Trophoblast cell (in vitro differentiated cells and primary cell): ENCODE results near the gene SLC29A2. TPM values are rescaled to one million over a fixed set of nuclear protein-coding genes. Genes with fewer than 3 reads are reported as not detected.
A peak's percentile ranks its signal among the peaks of the same experiment; 100 is the strongest.

Experiments used
- DNase-seq, 2 donors: peaks; one replicate each; pipeline ENCODE4 v3.0.0-alpha.2; 2016
- H2AFZ ChIP-seq: 2 replicates; pipeline ENCODE4 v1.6.1; 2013; ENCODE audit warnings: low read length, moderate library complexity, mild to moderate bottlenecking; ENCODE audit not compliant: insufficient read depth, poor library complexity
- H2AK5ac ChIP-seq: 2 replicates; pipeline ENCODE4 v1.6.1; 2013; ENCODE audit warnings: mild to moderate bottlenecking, low read length
- H2BK120ac ChIP-seq: 2 replicates; pipeline ENCODE4 v1.6.1; 2013; ENCODE audit warnings: low read length, mild to moderate bottlenecking, moderate library complexity; ENCODE audit not compliant: insufficient read depth, poor library complexity
- H2BK12ac ChIP-seq: 2 replicates; pipeline ENCODE4 v1.6.1; 2013; ENCODE audit warnings: mild to moderate bottlenecking, low read length, moderate library complexity
- H2BK5ac ChIP-seq: 2 replicates; pipeline ENCODE4 v1.6.1; 2013; ENCODE audit warnings: low read length, low read depth, moderate library complexity, mild to moderate bottlenecking; ENCODE audit not compliant: poor library complexity
- H3K14ac ChIP-seq: 2 replicates; pipeline ENCODE4 v1.6.1; 2013; ENCODE audit warnings: mild to moderate bottlenecking, low read length
- H3K18ac ChIP-seq: 2 replicates; pipeline ENCODE4 v1.6.1; 2013; ENCODE audit warnings: mild to moderate bottlenecking, low read length
- H3K23ac ChIP-seq: 2 replicates; pipeline ENCODE4 v1.6.1; 2013; ENCODE audit warnings: low read length
- H3K27ac ChIP-seq: 2 replicates; pipeline ENCODE4 v1.5.1; 2013; ENCODE audit warnings: low read depth, mild to moderate bottlenecking, inconsistent platforms, low read length, moderate library complexity
- H3K27me3 ChIP-seq: 2 replicates; pipeline ENCODE4 v1.6.1; 2013; ENCODE audit warnings: inconsistent platforms, mild to moderate bottlenecking, low read length, moderate library complexity; ENCODE audit not compliant: insufficient read depth
- H3K36me3 ChIP-seq, 2 experiments: 1 replicate in 1 of 2; 2 replicates in 1 of 2; pipeline ENCODE4 v1.6.1; 2013; ENCODE audit warnings: low read length in 2 of 2, mild to moderate bottlenecking in 2 of 2, moderate library complexity in 1 of 2; ENCODE audit not compliant: insufficient read depth in 2 of 2, control insufficient read depth in 1 of 2
- H3K4ac ChIP-seq: 2 replicates; pipeline ENCODE4 v1.6.1; 2013; ENCODE audit warnings: low read depth, mild to moderate bottlenecking, low read length, moderate library complexity
- H3K4me1 ChIP-seq, 2 experiments: 1 replicate in 1 of 2; 2 replicates in 1 of 2; pipeline ENCODE4 v1.6.1; 2013; ENCODE audit warnings: low read length in 2 of 2, mild to moderate bottlenecking in 2 of 2, moderate library complexity in 1 of 2; ENCODE audit not compliant: insufficient read depth in 2 of 2, control insufficient read depth in 1 of 2
- H3K4me2 ChIP-seq: 2 replicates; pipeline ENCODE4 v1.6.1; 2013; ENCODE audit warnings: inconsistent platforms, mild to moderate bottlenecking, low read length, moderate library complexity
- H3K4me3 ChIP-seq: 2 replicates; pipeline ENCODE4 v1.5.1; 2013; ENCODE audit warnings: mild to moderate bottlenecking, low read depth, low read length, inconsistent platforms
- H3K79me1 ChIP-seq: one replicate; pipeline ENCODE4 v1.6.1; 2013; ENCODE audit warnings: low read length
- H3K79me2 ChIP-seq: 2 replicates; pipeline ENCODE4 v1.6.1; 2013; ENCODE audit warnings: low read length, mild to moderate bottlenecking; ENCODE audit not compliant: control insufficient read depth, insufficient read depth, poor library complexity
- H3K9ac ChIP-seq: 2 replicates; pipeline ENCODE4 v1.6.1; 2013; ENCODE audit warnings: mild to moderate bottlenecking, low read length
- H3K9me3 ChIP-seq: 2 replicates; pipeline ENCODE4 v1.6.1; 2013; ENCODE audit warnings: low read depth, mild to moderate bottlenecking, control low read depth, inconsistent platforms, low read length; ENCODE audit not compliant: insufficient read depth
- H4K12ac ChIP-seq: 2 replicates; pipeline ENCODE4 v1.6.1; 2013; ENCODE audit warnings: low read depth, mild to moderate bottlenecking, low read length, moderate library complexity
- H4K8ac ChIP-seq: 2 replicates; pipeline ENCODE4 v1.6.1; 2013; ENCODE audit warnings: low read depth, mild to moderate bottlenecking, low read length, moderate library complexity
- H4K91ac ChIP-seq: one replicate; pipeline ENCODE4 v1.6.1; 2013; ENCODE audit warnings: low read depth, mild to moderate bottlenecking, low read length, moderate library complexity
- WGBS: extraction: QIAGEN DNeasy Blood & Tissue Kit; methylation state at CpG from one replicate; pipeline ENCODE4 v1.1.7; 2013; ENCODE audit warnings: missing lambda C conversion rate; ENCODE audit not compliant: insufficient read length, insufficient coverage; ENCODE audit errors: extremely low coverage; 5-methylcytosine and 5-hydroxymethylcytosine counted together
- polyA plus RNA-seq: library from polyadenylated mRNA; stranded (reverse); fragments of 200-250 nt; gene quantifications from 2 replicates; pipeline ENCODE4 v1.2.3, GENCODE V29; 2013

The SLC29A2 gene
- 15.3 and 16.0 TPM in 2 replicates for polyA plus RNA-seq

GRCh38 chr11:66371627-66372415 is at the start of gene SLC29A2:
SLC29A2 (minus strand) TSS chr11:66371760; CDS start chr11:66371591, 169 bp downstream.
- Histone ChIP-seq H2AK5ac (peak within 1 kb of the TSS; percentile 61), H3K9ac (peak within 1 kb of the TSS; percentile 81), H3K4me1 (peaks cover 11% of the 10 kb centered on the region in 2 experiments), H3K4ac (peak within 1 kb of the TSS; percentile 67), H2AFZ (peak within 1 kb of the TSS; percentile 89), H3K79me1 (peaks cover 16% of the 10 kb centered on the region), H2BK12ac (peak within 1 kb of the TSS; percentile 61), H3K27ac (peak within 1 kb of the TSS; percentile 94), H3K14ac (peak within 1 kb of the TSS; percentile 89), H3K4me2 (peak within 1 kb of the TSS; percentile 94), H2BK5ac (peak within 1 kb of the TSS; percentile 98), H3K9me3 (no peaks in the 10 kb centered on the region), H4K8ac (peak within 1 kb of the TSS; percentile 85), H3K27me3 (no peaks in the 10 kb centered on the region), H4K91ac (peak within 1 kb of the TSS; percentile 97), H3K79me2 (peaks cover 10% of the 10 kb centered on the region), H3K36me3 (peaks cover 19% of the 10 kb centered on the region in 2 experiments), H3K4me3 (peak within 1 kb of the TSS; percentile 91), H2BK120ac (peak within 1 kb of the TSS; percentile 92), H3K23ac (no peak within 1 kb of the TSS), H3K18ac (peak within 1 kb of the TSS; percentile 93), H4K12ac (peak within 1 kb of the TSS; percentile 94)
- no CpG with 5 or more reads among the region's 72 CpGs for WGBS
- DNase-seq: peak; percentile 76 to 89

GRCh38 chr11:66420671-66421476 is 49.3 kb upstream of the SLC29A2 start, which contains the start of gene NPAS4:
NPAS4 (plus strand) TSS chr11:66421035; CDS start chr11:66421180, 145 bp downstream.
- Histone ChIP-seq H2BK12ac (no peak within 1 kb of the TSS), H4K12ac (no peak within 1 kb of the TSS), H3K36me3 (no peaks in the 10 kb centered on the region), H3K23ac (no peak within 1 kb of the TSS), H3K27me3 (peaks cover 24% of the 10 kb centered on the region), H2BK5ac (no peak within 1 kb of the TSS), H3K14ac (no peak within 1 kb of the TSS), H3K9ac (no peak within 1 kb of the TSS), H3K27ac (no peak within 1 kb of the TSS), H2AFZ (no peak within 1 kb of the TSS), H3K18ac (no peak within 1 kb of the TSS), H3K79me2 (no peaks in the 10 kb centered on the region), H3K9me3 (no peaks in the 10 kb centered on the region), H4K91ac (no peak within 1 kb of the TSS), H3K4me1 (peaks cover 5 to 6% of the 10 kb centered on the region in 2 experiments), H3K79me1 (no peaks in the 10 kb centered on the region), H4K8ac (no peak within 1 kb of the TSS), H2AK5ac (no peak within 1 kb of the TSS), H3K4me3 (no peak within 1 kb of the TSS), H3K4ac (no peak within 1 kb of the TSS), H2BK120ac (no peak within 1 kb of the TSS), H3K4me2 (no peak within 1 kb of the TSS)
- no peak for DNase-seq
- WGBS: no CpG with 5 or more reads among the region's 71 CpGs

GRCh38 chr11:66419825-66420224 is 48.3 kb upstream of the SLC29A2 start:
- H3K27ac ChIP-seq: no peak overlapping the region
- no peak overlapping the region for H4K91ac ChIP-seq
- H3K4me3 ChIP-seq: no peak overlapping the region
- H3K14ac ChIP-seq: no peak overlapping the region
- H3K27me3 ChIP-seq: peaks cover 24% of the 10 kb centered on the region
- H3K79me1 ChIP-seq: no peaks in the 10 kb centered on the region
- no peak overlapping the region for H3K23ac ChIP-seq
- DNase-seq: no peak
- no peak overlapping the region for H3K18ac ChIP-seq
- no peak overlapping the region for H2BK5ac ChIP-seq
- H3K4me2 ChIP-seq: no peak overlapping the region
- no peak overlapping the region for H3K4ac ChIP-seq
- no peak overlapping the region for H4K12ac ChIP-seq
- H2AFZ ChIP-seq: no peak overlapping the region
- H2BK12ac ChIP-seq: no peak overlapping the region
- no peaks in the 10 kb centered on the region for H3K79me2 ChIP-seq
- peaks cover 5 to 6% of the 10 kb centered on the region in 2 experiments for H3K4me1 ChIP-seq
- H3K9ac ChIP-seq: no peak overlapping the region
- H2AK5ac ChIP-seq: no peak overlapping the region
- H3K9me3 ChIP-seq: no peaks in the 10 kb centered on the region
- no CpG with 5 or more reads among the region's 30 CpGs for WGBS
- no peak overlapping the region for H4K8ac ChIP-seq
- H2BK120ac ChIP-seq: no peak overlapping the region
- no peaks in the 10 kb centered on the region for H3K36me3 ChIP-seq

GRCh38 chr11:66418986-66419308 is 47.4 kb upstream of the SLC29A2 start:
- Histone ChIP-seq H3K79me1 (no peaks in the 10 kb centered on the region), H3K4me2 (no peak overlapping the region), H3K79me2 (no peaks in the 10 kb centered on the region), H3K27ac (no peak overlapping the region), H3K18ac (no peak overlapping the region), H2BK12ac (no peak overlapping the region), H3K14ac (no peak overlapping the region), H3K4me1 (peaks cover 5 to 6% of the 10 kb centered on the region in 2 experiments), H3K4ac (no peak overlapping the region), H2AFZ (no peak overlapping the region), H3K36me3 (no peaks in the 10 kb centered on the region), H3K4me3 (no peak overlapping the region), H4K12ac (no peak overlapping the region), H3K23ac (no peak overlapping the region), H3K27me3 (peaks cover 24% of the 10 kb centered on the region), H2BK120ac (no peak overlapping the region), H3K9me3 (no peaks in the 10 kb centered on the region), H2AK5ac (no peak overlapping the region), H2BK5ac (no peak overlapping the region), H3K9ac (no peak overlapping the region), H4K8ac (no peak overlapping the region), H4K91ac (no peak overlapping the region)
- no peak for DNase-seq
- no CpG with 5 or more reads among the region's 3 CpGs for WGBS
